Measurements from ENCODE around the gene GPRIN2. TPM values are rescaled to one million over a fixed set of nuclear protein-coding genes. Genes with fewer than 3 reads are reported as not detected.
"Not testable (repeated sequence)": the region's sequence is repeated elsewhere in the genome, so short reads cannot be mapped to it uniquely, and the experiment has no call there.

GPRIN2 gene
- total RNA-seq, 1 donor from 2014 or later: 9.1 TPM

DNA sequence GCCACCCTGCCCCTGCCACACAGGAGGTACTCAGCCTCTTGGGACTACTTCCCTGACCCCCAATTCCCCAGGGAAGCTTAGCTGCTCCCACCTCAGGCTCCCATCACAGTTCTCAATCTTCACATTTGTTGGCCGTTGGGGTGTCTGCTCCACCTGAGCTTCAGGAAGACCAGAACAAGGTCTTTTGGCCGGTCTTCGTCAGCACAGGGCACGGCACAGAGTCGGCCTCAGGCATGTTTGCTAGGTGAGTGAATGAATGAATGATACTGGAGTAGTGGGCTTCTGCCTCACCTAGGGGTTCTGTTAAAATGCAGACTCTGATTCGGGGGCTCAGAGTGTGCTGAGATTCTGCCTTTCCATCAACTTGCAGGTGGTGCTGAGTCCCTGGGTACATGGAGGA lies 20.3 kb downstream of the GPRIN2 start:
- TF ChIP-seq, protein P1, sequence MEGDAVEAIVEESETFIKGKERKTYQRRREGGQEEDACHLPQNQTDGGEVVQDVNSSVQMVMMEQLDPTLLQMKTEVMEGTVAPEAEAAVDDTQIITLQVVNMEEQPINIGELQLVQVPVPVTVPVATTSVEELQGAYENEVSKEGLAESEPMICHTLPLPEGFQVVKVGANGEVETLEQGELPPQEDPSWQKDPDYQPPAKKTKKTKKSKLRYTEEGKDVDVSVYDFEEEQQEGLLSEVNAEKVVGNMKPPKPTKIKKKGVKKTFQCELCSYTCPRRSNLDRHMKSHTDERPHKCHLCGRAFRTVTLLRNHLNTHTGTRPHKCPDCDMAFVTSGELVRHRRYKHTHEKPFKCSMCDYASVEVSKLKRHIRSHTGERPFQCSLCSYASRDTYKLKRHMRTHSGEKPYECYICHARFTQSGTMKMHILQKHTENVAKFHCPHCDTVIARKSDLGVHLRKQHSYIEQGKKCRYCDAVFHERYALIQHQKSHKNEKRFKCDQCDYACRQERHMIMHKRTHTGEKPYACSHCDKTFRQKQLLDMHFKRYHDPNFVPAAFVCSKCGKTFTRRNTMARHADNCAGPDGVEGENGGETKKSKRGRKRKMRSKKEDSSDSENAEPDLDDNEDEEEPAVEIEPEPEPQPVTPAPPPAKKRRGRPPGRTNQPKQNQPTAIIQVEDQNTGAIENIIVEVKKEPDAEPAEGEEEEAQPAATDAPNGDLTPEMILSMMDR (conservative IDR thresholded peaks at IDR 0.05; ENCODE audit: low read depth, low read length): no peak
- H3K4me3 ChIP-seq (ENCODE audit: low read depth, low read length): no peak overlapping the region
- DNase-seq (ENCODE audit: low read depth): no peak

GRCh38 chr10:46534828-46535524 lies 21.5 kb downstream of the GPRIN2 start:
- H3K4me3 ChIP-seq (ENCODE audit: low read depth, low read length): no peak overlapping the region
- TF ChIP-seq, protein P1 (conservative IDR thresholded peaks at IDR 0.05; ENCODE audit: low read depth, low read length): no peak

DNA sequence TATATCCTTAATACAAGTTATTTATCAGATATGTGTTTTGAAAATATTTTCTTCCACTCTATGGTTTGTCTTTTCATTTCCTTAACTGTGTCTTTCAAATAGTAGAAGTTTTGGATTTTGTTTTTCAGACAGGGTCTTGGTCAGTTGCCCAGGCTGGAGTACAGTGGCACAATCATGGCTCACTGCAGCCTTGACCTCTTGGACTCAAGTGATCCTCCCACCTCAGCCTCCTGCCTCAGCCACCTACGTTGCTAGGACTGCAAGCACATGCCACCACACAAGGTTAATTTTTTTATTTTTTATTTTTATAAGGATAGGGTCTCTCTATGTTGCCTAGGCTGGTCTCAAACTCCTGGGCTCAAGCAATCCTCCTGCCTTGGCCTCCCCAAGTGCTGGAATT lies 24.2 kb downstream of the GPRIN2 start:
- DNase-seq (ENCODE audit: low read depth); H3K4me3 ChIP-seq (ENCODE audit: low read depth, low read length): not testable (repeated sequence)

More at GRCh38 chr10:46534828-46535524, 21.5 kb downstream of the GPRIN2 start:
- DNase-seq (ENCODE audit: low read depth): no peak

DNA sequence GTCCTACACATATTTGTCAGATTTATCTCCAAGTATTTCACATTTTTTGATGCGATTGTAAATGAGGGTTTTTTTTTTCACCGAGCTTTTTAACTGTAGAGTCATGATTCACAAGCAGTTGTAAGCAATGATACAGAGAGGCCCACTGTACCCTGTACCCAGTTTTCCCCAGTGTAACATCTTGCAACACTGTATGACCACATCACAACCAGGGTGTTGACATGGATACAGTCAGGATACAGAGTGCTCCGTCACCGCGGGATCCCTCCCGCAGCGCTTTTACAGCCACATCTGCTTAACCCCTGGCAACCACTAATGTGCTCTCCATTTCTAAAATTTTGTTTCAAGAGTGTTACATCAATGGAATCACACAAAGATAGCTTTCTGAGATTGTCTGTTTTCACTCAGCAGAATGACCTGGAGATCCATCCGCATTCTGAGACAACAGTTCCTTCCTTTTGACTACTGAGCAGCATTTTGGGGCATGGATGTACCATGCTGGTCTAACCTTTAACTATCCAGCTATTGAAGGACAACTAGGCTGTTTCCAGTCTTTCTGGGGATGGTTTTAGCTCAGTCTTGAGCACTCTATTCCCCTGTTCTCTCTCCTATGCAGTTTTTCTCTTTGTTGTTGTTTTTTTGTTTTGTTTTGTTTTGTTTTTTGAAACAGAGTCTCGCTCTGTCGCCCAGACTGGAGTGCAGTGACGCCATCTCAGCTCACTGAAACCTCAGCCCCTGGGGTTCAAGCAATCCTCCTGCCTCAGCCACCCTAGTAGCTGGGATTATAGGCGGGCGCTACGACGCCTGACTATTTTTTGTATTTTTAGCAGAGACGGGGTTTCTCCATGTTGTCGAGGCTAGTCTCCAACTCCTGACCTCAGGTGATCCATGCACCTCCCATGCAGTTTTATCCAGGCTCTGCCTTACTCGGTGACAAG lies 25.9 kb downstream of the GPRIN2 start:
- DNase-seq (ENCODE audit: low read depth): no peak
- no peak overlapping the region for H3K4me3 ChIP-seq (ENCODE audit: low read depth, low read length)
- TF ChIP-seq, protein P1 (conservative IDR thresholded peaks at IDR 0.05; ENCODE audit: low read depth, low read length): no peak

- not testable (repeated sequence) for H3K4me3 ChIP-seq (ENCODE audit: low read depth, low read length); DNase-seq (ENCODE audit: low read depth)
Measured at GRCh38 chr10:46529742-46530141, 26.7 kb downstream of the GPRIN2 start.

GRCh38 chr10:46528675-46529615 lies 27.5 kb downstream of the GPRIN2 start:
- TF ChIP-seq, protein P1 (conservative IDR thresholded peaks at IDR 0.05; ENCODE audit: low read depth, low read length): no peak
- H3K4me3 ChIP-seq (ENCODE audit: low read depth, low read length): no peak overlapping the region
- no peak for DNase-seq (ENCODE audit: low read depth)

- H3K4me3 ChIP-seq (ENCODE audit: low read depth, low read length): no peak overlapping the region
- TF ChIP-seq, protein P1 (conservative IDR thresholded peaks at IDR 0.05; ENCODE audit: low read depth, low read length): no peak
- no peak for DNase-seq (ENCODE audit: low read depth)
Measured at GRCh38 chr10:46528171-46528671, 28.2 kb downstream of the GPRIN2 start.
